ENCODE results near the gene B4GALT1.
A peak's percentile ranks its signal among the peaks of the same experiment; 100 is the strongest.

B4GALT1 gene

GRCh38 chr9:33082128-33082527, 85.0 kb downstream of the B4GALT1 start:
- TF ChIP-seq CTCF (IDR thresholded peaks at IDR 0.05) = no peak

- TF ChIP-seq CTCF (IDR thresholded peaks at IDR 0.05) = peak; percentile 76
These were observed 85.8 kb downstream of the B4GALT1 start for GRCh38 chr9:33081128-33081851.

GRCh38 chr9:33080534-33080933, 86.6 kb downstream of the B4GALT1 start:
- no peak for TF ChIP-seq CTCF (IDR thresholded peaks at IDR 0.05)

GRCh38 chr9:33076046-33077004, 90.8 kb downstream of the B4GALT1 start, which contains the start of gene SMU1:
TSS of gene SMU1 (minus strand) at chr9:33076674. CDS start at chr9:33076608, 66 bp downstream.
- TF ChIP-seq CTCF (IDR thresholded peaks at IDR 0.05) = no peak

- TF ChIP-seq CTCF (IDR thresholded peaks at IDR 0.05) = no peak
These were observed 98.1 kb downstream of the B4GALT1 start for GRCh38 chr9:33068991-33069390.

GRCh38 chr9:33065157-33066076, 101.7 kb downstream of the B4GALT1 start:
- no peak for TF ChIP-seq CTCF (IDR thresholded peaks at IDR 0.05)
